HG02763 (cell line): Measurements from ENCODE around the gene GPC3.
"Not testable (repeated sequence)": the region's sequence is repeated elsewhere in the genome, so short reads cannot be mapped to it uniquely, and the experiment has no call there.

Experiments
- ATAC-seq: cut with Tn5 transposase; IDR thresholded peaks from one replicate; pipeline ENCODE4 v1.9.1; 2021; ENCODE audit warnings: mild to moderate bottlenecking, moderate library complexity; ENCODE audit not compliant: unreplicated experiment

Gene GPC3

GRCh38 chrX:133633162-133633561 lies 352.2 kb downstream of the GPC3 start:
- no peak for ATAC-seq

DNA sequence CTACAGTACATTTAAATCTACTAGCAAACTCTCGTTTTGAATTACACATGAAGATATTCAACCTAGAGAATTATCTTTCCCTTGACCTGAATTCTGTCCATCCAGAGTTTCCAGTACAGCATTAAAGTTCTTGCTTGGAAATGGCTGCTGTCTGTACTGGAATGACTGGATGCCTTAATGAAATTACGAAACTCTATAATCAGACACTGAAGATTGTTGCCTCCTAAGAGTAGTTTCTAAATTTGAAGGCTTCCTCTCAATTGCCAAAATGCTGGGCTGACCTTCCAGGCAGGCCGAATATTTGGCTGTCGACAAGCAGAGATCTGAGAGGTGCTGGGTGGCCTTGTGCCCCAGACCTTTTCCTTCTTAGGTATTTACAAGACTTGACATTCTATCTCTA lies 355.0 kb downstream of the GPC3 start:
- ATAC-seq = no peak

DNA sequence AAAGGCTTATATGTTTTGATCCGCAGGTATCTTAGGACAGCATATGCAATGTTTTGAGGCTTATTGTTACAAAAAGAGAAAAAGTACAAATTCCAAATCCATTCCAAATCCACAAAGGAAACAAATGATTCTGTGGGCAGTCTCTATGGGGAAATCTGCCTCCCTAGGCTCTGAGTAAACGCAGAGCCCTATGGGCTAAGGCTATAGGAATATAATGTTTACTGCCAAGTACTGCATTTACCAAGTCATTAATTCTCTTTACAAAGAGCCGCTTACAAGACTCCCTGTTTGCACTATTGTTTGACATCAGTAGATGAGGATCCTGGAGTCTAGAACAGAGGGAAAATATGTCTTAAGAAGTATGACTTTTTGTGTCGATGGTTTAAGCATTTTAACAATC lies 357.7 kb downstream of the GPC3 start:
- no peak for ATAC-seq

DNA sequence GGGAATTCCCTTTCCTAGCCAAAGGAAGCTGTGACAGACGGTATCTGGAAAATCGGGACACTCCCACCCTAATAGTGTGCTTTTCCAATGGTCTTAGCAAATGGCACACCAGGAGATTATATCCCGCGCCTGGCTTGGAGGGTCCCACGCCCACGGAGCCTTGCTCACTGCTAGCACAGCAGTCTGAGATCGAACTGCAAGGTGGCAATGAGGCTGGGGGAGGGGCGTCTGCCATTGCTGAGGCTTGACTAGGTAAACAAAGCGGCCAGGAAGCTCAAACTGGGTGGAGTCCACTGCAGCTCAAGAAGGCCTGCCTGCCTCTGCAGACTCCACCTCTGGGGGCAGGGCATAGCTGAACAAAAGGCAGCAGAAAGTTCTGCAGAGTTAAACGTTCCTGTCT lies 364.0 kb downstream of the GPC3 start:
- not testable (repeated sequence) for ATAC-seq

DNA sequence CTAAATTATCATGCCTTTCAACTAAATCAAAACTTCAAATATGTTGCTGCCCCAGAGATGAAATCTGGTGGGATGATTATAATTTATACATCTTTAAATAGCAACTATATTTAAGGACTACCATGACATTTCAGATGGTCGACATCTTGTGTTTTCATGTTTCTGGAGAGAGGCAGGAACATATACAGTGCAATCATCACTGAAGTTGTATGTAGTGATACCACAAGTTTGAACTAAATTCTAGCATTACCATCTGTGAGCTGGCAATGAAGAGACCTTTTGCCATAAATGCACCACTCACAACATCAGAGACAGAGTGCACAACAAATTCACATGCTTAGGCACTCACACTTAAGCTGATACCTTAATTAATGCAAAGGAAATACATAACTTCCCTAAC lies 373.7 kb downstream of the GPC3 start:
- ATAC-seq = no peak

- ATAC-seq = no peak
Observed at GRCh38 chrX:133610056-133610455, 375.3 kb downstream of the GPC3 start.

DNA sequence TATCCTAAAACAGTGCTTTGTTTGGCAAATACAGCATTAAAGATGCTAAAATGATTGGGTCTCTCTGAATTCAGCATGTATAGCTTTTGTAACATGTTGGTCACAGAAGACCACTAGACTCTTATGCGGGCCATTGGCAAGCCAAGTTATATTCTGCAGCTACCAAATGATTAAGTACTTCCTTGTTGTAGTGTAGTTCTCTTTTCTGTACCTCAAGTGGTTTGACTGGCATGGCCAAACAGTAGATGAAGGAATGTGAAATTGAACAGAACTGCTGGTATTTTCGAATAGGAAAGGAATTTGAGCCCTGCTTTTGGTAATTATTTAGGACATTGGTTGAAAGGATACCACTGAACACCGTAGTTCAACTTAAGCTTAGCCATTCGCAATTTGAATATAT lies 376.2 kb downstream of the GPC3 start:
- no peak for ATAC-seq

DNA sequence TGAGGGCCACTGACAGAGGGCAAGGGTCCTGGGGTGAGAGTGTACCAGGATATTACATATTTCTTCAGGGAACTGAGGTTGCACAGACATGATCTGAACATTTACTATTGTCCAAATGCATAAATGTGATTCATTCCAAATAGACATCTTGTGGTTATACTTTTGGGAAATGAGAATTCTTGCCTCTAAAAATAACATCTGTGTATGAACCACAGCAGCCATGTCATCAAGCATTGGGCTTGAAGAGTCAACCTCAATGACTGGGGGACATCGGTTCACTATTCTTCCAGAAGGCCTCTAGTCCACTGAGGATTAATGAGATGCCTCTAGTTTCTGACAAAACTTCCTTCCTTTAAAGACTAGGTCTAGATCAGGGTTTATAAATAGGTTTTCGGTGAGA lies 377.0 kb downstream of the GPC3 start:
- no peak for ATAC-seq

- no peak for ATAC-seq
Observed at GRCh38 chrX:133607419-133608348, 377.7 kb downstream of the GPC3 start.

DNA sequence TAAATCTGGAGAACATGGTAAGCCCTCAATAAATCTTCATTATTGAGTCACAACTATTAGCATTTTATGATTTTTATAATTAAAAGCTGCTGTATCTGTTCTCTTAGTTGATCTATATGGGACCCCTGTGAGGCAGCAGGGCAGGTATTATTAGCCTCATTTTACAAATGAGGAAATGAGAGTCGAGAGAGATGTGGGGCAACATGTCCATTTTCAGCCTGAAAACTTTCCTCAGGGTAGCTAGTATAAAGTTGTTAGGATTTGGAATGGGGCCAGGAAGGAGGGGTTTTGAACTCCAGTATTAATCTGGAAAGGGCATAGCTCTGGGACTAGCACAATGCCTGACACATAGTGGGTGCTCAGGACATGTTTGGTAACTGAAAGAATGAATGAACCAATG lies 378.4 kb downstream of the GPC3 start:
- no peak for ATAC-seq

DNA sequence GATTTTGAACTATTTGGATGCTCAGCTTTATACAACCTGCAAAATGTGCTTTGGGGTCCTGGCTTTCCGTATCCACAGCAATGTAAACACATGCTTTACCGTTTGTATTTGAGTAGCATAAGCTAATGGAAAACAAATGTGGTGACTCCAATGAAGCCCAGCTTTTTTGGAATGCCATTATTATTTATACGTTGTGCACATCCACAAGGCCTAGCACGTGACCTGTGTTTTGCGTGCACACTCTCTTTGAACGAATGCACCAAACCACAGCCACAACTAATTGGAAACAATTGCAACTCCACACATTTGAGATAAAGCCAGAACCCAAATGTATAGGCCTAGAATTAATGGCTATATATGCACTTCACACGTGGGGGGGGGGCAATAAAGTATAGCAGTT lies 380.6 kb downstream of the GPC3 start:
- ATAC-seq = no peak

DNA sequence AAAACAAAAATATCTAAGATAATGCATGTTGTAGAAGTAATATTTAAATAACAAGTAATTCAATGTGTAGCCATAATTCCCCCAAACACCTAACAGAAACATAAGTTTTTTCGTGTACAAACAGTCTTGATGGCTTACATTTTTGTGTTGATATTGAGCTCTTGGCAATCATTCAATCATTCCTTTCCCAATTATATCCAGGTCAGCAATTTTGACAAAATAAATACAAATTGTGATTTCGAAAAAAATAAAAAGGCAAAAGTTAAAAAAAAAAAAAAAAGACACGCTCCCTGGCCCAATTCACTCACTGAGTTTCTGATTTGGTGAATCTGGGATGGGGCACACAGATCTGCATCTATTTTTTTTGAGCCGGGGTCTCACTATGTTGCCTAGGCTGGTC lies 382.5 kb downstream of the GPC3 start:
- ATAC-seq = no peak

GRCh38 chrX:133601116-133601515 lies 384.3 kb downstream of the GPC3 start:
- ATAC-seq = no peak

- no peak for ATAC-seq
Observed at GRCh38 chrX:133600536-133600935, 384.9 kb downstream of the GPC3 start.

GRCh38 chrX:133598601-133599335 lies 386.6 kb downstream of the GPC3 start:
- ATAC-seq = no peak

DNA sequence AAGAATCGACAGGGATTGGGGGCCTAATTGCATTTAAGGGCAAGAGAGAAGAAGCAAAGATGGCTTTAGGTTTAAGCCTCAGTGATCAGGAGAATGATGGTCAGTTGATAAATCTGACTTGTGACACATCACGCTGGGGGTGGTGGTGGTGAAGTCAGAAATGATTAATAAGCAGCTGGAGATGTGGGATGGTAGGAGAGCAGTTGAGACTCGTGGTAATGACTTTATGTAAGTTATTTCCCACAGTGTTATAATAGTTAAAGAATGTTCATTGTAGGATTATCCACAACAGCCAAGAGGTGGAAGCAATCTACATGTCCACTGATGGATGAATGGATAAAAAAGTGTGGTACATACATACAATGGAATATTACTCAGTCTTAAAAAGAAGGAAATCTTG lies 391.2 kb downstream of the GPC3 start:
- ATAC-seq = no peak

DNA sequence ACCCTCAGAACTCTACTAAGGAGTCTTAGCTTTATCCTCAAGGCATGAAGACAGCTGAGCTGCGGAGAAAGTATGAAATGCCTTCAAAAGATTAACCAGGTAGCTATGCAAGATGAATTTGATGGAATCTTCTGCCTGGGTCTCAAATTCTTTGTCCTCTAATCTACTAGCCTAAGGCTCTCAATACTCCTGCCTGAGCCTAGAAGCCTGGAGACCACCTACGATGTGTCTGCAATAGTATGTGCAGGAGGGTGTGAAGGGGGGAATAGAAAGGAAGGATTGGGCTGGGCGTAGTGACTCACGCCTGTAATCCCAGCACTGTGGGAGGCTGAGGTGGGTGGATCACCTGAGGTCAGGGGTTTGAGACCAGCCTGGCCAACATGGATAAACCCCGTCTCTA lies 391.9 kb downstream of the GPC3 start:
- ATAC-seq = no peak

DNA sequence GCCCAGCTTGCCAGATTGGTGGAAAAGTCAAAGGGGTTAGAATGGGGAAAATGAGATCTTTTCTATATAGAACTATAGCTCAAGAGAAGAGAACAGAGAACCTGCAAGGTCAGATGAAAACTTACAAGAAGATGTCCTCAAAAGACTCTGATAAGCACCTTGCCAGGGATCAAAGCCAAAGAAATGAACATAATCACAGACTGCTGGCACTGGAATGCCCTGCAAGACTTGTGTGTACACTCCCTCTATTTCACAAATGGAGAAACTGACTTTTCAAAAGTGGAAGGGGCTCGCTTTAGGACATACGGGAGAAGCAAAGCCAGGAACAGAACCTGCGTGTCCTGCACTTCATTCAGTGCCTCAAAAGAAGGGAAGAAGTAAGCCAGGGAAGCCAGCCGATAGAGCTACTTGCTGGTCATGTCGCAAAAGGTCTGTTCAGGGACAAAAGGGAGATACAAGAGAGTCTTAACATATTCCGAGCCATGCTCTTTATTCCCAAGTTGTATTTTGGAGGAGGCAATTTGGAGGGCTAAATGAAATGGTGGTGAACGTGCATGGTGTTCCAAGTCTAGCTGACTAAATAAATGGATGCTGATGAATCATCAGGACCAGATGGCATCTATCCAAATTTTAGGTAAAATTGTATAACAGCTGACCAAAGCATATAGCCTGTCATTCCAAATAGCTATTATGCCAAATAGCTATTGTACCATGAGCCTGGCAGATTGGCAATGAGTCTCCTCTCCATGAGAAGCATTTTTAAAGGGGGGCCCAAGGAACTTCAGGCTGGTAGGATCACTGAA lies 394.5 kb downstream of the GPC3 start:
- ATAC-seq = no peak

GRCh38 chrX:133588827-133589226 lies 396.6 kb downstream of the GPC3 start:
- no peak for ATAC-seq

- ATAC-seq = no peak
Observed at GRCh38 chrX:133587818-133588217, 397.6 kb downstream of the GPC3 start.

DNA sequence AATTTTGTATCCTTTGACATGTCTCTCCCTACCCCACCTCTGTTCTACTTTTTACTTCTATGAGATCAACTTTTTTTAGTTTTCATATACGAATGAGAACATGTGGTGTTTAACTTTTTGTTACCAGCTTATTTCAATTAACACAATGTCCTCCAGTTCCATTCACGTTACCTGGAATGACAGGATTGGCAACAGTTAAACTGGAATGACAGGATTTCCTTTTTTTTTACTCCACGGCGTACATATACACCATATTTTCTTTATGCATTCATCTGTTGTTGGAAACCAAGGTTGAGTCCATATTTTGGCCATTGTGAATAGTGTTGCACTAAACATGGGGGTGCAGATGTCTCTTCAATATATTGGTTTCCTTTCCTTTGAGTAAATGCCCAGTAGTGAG lies 398.3 kb downstream of the GPC3 start:
- ATAC-seq = no peak
